GM12892 (cell line): ENCODE measurements around the gene NTSR1.

Experiments
- POLR2A ChIP-seq: IDR thresholded peaks from 2 replicates; pipeline ENCODE4 v1.6.1; 2011; ENCODE audit warnings: low read depth, low read length, control low read depth
- POLR2AphosphoS5 ChIP-seq: IDR thresholded peaks from 2 replicates; pipeline ENCODE4 v1.6.1; 2011; ENCODE audit warnings: low read depth, low read length, control low read depth

- TF ChIP-seq POLR2A = no peak
- TF ChIP-seq POLR2AphosphoS5 = no peak
Measured at GRCh38 chr20:62752671-62753501, 44.2 kb downstream of the NTSR1 start.
